Central memory CD8-positive, alpha-beta T cell (primary cell): ENCODE results near the gene SYCE1L.
A peak's percentile ranks its signal among the peaks of the same experiment; 100 is the strongest.

ENCODE experiments used
- ATAC-seq: fragments of 150-1000 bp; cut with Tn5 transposase; replicated peaks from 2 replicates; pipeline ENCODE4 v1.10.0; 2022; ENCODE audit warnings: mild to moderate bottlenecking, moderate FRiP score, moderate number of reproducible peaks; ENCODE audit not compliant: poor library complexity, severe bottlenecking; ENCODE audit errors: extremely low read depth
- DNase-seq, 2 donors: peaks; one replicate each; pipeline ENCODE4 v3.0.0; 2021; ENCODE audit warnings: low spot score in 2 of 2
- H3K27ac Mint-ChIP-seq: one replicate; pipeline ENCODE4 v1.8.0; 2022; ENCODE audit warnings: low read depth, mild to moderate bottlenecking, moderate library complexity, mixed read lengths
- H3K27me3 Mint-ChIP-seq: one replicate; pipeline ENCODE4 v1.8.0; 2022; ENCODE audit warnings: mixed read lengths
- H3K36me3 Mint-ChIP-seq: one replicate; pipeline ENCODE4 v1.8.0; 2022; ENCODE audit warnings: mild to moderate bottlenecking, moderate library complexity, mixed read lengths; ENCODE audit not compliant: insufficient read depth
- H3K4me1 Mint-ChIP-seq: one replicate; pipeline ENCODE4 v1.8.0; 2022; ENCODE audit warnings: mixed read lengths
- H3K4me3 Mint-ChIP-seq: one replicate; pipeline ENCODE4 v1.8.0; 2022; ENCODE audit warnings: mild to moderate bottlenecking, moderate library complexity, mixed read lengths
- H3K9me3 Mint-ChIP-seq: one replicate; pipeline ENCODE4 v1.8.0; 2022; ENCODE audit warnings: mixed read lengths

The SYCE1L gene

GRCh38 chr16:77212741-77213541 is 13.7 kb downstream of the SYCE1L start:
- Mint-ChIP-seq H3K36me3 (peaks cover 4% of the 10 kb centered on the region), H3K9me3 (no peaks in the 10 kb centered on the region), H3K27ac (no peak overlapping the region), H3K4me3 (peak overlapping the region; percentile 80), H3K27me3 (no peaks in the 10 kb centered on the region), H3K4me1 (peaks cover 7% of the 10 kb centered on the region)
- peak; percentile 87 for ATAC-seq
- DNase-seq = peak; percentile 50 to 63

DNA sequence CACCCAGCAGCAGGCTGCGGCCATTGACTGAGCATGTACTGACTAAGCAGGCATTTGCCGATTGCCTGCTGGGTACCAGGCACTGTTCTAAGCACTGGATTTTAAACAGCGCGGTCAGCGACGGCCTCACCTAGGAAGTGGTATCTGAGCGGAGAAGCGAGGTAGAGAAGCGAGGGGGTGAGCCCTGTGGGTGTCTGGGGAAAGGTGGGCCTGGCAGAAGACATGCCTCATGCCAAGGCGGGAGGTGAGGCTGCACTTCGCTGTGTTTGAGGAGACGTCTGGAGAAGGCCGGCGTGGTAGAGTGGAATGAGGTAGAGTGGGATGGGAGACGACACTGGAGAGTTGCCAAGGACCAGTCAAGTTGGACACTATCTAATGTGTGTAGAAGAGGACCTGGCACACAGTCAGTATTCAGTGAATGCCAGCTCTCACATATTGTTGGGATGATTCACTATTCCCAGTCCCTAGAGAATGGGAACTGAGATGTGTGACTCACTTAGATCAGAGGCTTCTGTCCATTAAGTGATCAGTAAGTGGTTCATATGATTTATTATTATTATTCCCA is 14.4 kb downstream of the SYCE1L start:
- Mint-ChIP-seq H3K4me3 (peak overlapping the region; percentile 80), H3K4me1 (peaks cover 7% of the 10 kb centered on the region), H3K27ac (no peak overlapping the region), H3K9me3 (no peaks in the 10 kb centered on the region), H3K36me3 (peaks cover 4% of the 10 kb centered on the region), H3K27me3 (no peaks in the 10 kb centered on the region)
- DNase-seq (no peak), ATAC-seq (no peak)

- Mint-ChIP-seq H3K27ac (no peak overlapping the region), H3K27me3 (no peaks in the 10 kb centered on the region), H3K9me3 (no peaks in the 10 kb centered on the region), H3K4me3 (no peak overlapping the region), H3K36me3 (peaks cover 4% of the 10 kb centered on the region), H3K4me1 (peaks cover 7% of the 10 kb centered on the region)
- DNase-seq = no peak
- ATAC-seq = no peak
Measured at GRCh38 chr16:77214411-77215138, 15.4 kb downstream of the SYCE1L start.

DNA sequence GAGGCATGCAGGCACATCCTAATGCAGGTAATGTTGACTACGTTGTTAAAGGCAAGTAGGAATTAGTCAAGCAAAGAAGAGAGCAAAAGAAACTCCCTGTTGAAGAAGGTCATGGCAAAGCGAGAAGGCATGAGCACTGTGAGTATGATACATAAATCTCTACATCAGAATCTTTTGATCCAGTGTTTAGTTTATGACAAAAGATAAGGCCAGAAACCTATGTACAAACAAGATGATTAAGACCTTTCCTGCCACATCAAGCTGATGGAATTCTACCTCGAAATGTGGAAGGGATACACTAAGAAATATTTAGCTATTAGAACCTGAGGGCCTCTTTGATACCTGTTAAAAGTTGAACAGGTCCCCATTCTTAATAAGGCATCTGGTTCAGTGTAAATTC is 20.2 kb downstream of the SYCE1L start:
- ATAC-seq (no peak), DNase-seq (no peak)
- Mint-ChIP-seq H3K36me3 (no peaks in the 10 kb centered on the region), H3K9me3 (no peaks in the 10 kb centered on the region), H3K4me1 (no peaks in the 10 kb centered on the region), H3K27ac (no peak overlapping the region), H3K27me3 (no peaks in the 10 kb centered on the region), H3K4me3 (no peak overlapping the region)

DNA sequence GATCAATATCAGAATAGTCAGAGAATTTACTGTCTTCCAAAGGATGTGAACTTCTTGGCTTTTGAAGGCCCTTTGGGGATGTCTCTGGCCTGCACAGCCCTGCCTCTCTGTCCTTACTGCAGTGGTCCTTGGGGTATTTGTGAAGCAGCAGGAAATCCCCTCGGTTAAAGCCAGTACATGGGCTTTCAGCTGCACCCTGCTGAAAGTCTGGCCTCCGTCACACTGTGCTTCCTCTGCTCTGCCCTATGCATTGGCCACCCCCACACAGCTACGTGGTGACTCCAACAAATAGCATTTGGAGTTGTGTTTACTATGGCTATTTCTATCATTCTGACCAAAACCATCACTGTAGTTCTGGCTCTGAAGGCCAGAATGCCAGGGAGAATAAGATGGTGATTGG is 21.2 kb downstream of the SYCE1L start:
- no peaks in the 10 kb centered on the region for H3K36me3 Mint-ChIP-seq
- no peaks in the 10 kb centered on the region for H3K9me3 Mint-ChIP-seq
- H3K4me3 Mint-ChIP-seq = no peak overlapping the region
- no peak for ATAC-seq
- H3K27me3 Mint-ChIP-seq = peaks cover 3% of the 10 kb centered on the region
- no peaks in the 10 kb centered on the region for H3K4me1 Mint-ChIP-seq
- H3K27ac Mint-ChIP-seq = no peak overlapping the region
- DNase-seq = no peak

- peaks cover 8% of the 10 kb centered on the region for H3K27me3 Mint-ChIP-seq
- no peak for DNase-seq
- no peaks in the 10 kb centered on the region for H3K36me3 Mint-ChIP-seq
- no peaks in the 10 kb centered on the region for H3K4me1 Mint-ChIP-seq
- no peak overlapping the region for H3K27ac Mint-ChIP-seq
- no peak overlapping the region for H3K4me3 Mint-ChIP-seq
- no peak for ATAC-seq
- no peaks in the 10 kb centered on the region for H3K9me3 Mint-ChIP-seq
Measured at GRCh38 chr16:77221482-77221881, 22.3 kb downstream of the SYCE1L start.

- H3K4me3 Mint-ChIP-seq = no peak overlapping the region
- H3K27ac Mint-ChIP-seq = no peak overlapping the region
- H3K4me1 Mint-ChIP-seq = no peaks in the 10 kb centered on the region
- H3K27me3 Mint-ChIP-seq = peaks cover 11% of the 10 kb centered on the region
- H3K36me3 Mint-ChIP-seq = no peaks in the 10 kb centered on the region
- ATAC-seq (no peak), DNase-seq (no peak)
- no peaks in the 10 kb centered on the region for H3K9me3 Mint-ChIP-seq
Measured at GRCh38 chr16:77223184-77223583, 24.0 kb downstream of the SYCE1L start.

- no peaks in the 10 kb centered on the region for H3K36me3 Mint-ChIP-seq
- DNase-seq = no peak
- ATAC-seq = no peak
Measured at GRCh38 chr16:77225182-77225581, 26.0 kb downstream of the SYCE1L start.

DNA sequence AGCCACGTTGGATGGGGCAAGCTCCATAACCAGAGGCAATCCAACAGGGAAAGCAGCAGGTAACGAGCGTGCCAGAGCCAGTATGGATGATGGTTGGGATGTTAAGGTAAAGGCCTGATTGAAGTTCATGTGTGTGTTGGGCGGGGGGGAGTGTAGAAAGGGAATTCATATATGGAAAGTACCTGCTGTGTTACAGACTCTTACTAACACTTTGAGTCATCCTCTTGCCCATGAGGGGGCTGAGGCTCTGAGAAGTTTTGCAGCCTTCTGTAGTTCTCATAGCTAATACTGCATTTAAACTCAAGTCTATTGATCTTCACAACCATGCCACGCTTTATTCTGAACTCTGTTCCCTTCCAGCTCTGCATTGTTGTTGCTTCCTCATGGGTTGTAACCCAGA is 28.5 kb downstream of the SYCE1L start:
- ATAC-seq (no peak), DNase-seq (no peak)
- no peaks in the 10 kb centered on the region for H3K9me3 Mint-ChIP-seq
- H3K4me3 Mint-ChIP-seq = no peak overlapping the region
- H3K27me3 Mint-ChIP-seq = peaks cover 33% of the 10 kb centered on the region
- H3K27ac Mint-ChIP-seq = no peak overlapping the region
- no peaks in the 10 kb centered on the region for H3K36me3 Mint-ChIP-seq
- no peaks in the 10 kb centered on the region for H3K4me1 Mint-ChIP-seq

More at GRCh38 chr16:77225182-77225581, 26.0 kb downstream of the SYCE1L start:
- no peak overlapping the region for H3K4me3 Mint-ChIP-seq
- no peaks in the 10 kb centered on the region for H3K9me3 Mint-ChIP-seq
- no peak overlapping the region for H3K27ac Mint-ChIP-seq
- H3K27me3 Mint-ChIP-seq = peaks cover 19% of the 10 kb centered on the region
- no peaks in the 10 kb centered on the region for H3K4me1 Mint-ChIP-seq

DNA sequence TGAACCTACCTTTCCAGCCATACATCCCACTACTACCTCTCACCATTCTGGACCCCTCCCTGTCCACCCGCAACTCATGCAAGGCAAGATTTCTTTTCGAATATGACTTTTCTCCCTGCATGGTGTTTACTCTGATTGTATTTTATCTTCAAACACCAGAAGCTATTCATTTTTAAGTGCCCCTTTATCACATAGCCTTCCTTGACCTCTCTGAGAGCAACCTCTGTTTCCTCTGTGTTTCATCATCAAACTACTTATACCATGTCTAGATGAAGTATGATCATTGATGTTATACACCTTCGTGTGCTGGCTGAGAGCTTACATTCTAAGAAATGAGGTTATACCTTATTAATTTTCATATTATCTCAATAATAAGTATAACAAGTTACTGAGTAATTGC is 31.8 kb downstream of the SYCE1L start:
- H3K4me1 Mint-ChIP-seq = peaks cover under 1% of the 10 kb centered on the region
- H3K27me3 Mint-ChIP-seq = peaks cover 47% of the 10 kb centered on the region
- H3K36me3 Mint-ChIP-seq = no peaks in the 10 kb centered on the region
- H3K9me3 Mint-ChIP-seq = no peaks in the 10 kb centered on the region
- no peak overlapping the region for H3K27ac Mint-ChIP-seq
- ATAC-seq (no peak), DNase-seq (no peak)
- H3K4me3 Mint-ChIP-seq = no peak overlapping the region

- Mint-ChIP-seq H3K27ac (no peak overlapping the region), H3K4me3 (no peak overlapping the region), H3K4me1 (peaks cover 5% of the 10 kb centered on the region), H3K36me3 (peaks cover 1% of the 10 kb centered on the region), H3K9me3 (no peaks in the 10 kb centered on the region), H3K27me3 (peaks cover 36% of the 10 kb centered on the region)
- no peak for ATAC-seq
- no peak for DNase-seq
Measured at GRCh38 chr16:77233799-77234519, 34.8 kb downstream of the SYCE1L start.

DNA sequence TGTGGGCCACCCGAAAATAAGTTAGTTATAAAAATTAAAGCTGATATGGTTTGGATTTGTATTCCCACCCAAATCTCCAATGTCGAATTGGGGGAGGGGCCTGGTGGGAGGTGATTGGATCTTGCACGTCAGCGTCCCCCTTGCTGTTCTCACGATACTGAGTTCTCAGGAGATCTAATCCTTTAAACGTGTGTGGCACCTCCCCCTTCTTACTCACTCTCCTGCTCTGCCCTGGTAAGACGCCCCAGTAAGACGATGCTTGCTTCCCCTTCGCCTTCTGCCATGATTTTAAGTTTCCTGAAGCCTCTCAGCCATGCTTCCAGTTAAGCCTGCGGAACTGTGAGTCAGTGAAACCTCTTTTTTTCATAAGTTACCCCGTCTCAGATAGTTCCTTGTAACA is 35.4 kb downstream of the SYCE1L start:
- no peak for DNase-seq
- Mint-ChIP-seq H3K4me3 (no peak overlapping the region), H3K27ac (no peak overlapping the region), H3K27me3 (peaks cover 36% of the 10 kb centered on the region), H3K4me1 (peaks cover 5% of the 10 kb centered on the region), H3K36me3 (peaks cover 1% of the 10 kb centered on the region), H3K9me3 (no peaks in the 10 kb centered on the region)
- no peak for ATAC-seq
